ENCODE results near the gene MARCHF5. TPM values are rescaled to one million over a fixed set of nuclear protein-coding genes. Genes with fewer than 3 reads are reported as not detected.

The MARCHF5 gene
- 48.0 and 55.7 TPM in 2 replicates for total RNA-seq
- polyA plus RNA-seq, result 13.7 and 23.4 TPM in 2 replicates
- 27.6 and 30.1 TPM in 2 replicates for polyA plus RNA-seq (2011; cell fraction: cytosol; rRNA removed)
- polyA plus RNA-seq (2011; cell fraction: nucleus; rRNA removed), result 37.9 and 57.2 TPM in 2 replicates
- polyA plus RNA-seq (2012), result 60.7 and 63.2 TPM in 2 replicates
- polyA minus RNA-seq, result 24.7 and 26.3 TPM in 2 replicates
- polyA minus RNA-seq (2011; cell fraction: cytosol; rRNA and poly(A)+ RNA removed), result 8.1 TPM
- polyA minus RNA-seq (2011; cell fraction: nucleus; rRNA and poly(A)+ RNA removed), result 20.7 and 36.3 TPM in 2 replicates
- percentile 89 among the genes with signal in this experiment for Bru-seq, nascent RNA
- BruChase-seq, experiment 1, labeled RNA remaining after a 6-hour chase, result percentile 84 among the genes with signal in this experiment
- BruChase-seq, experiment 2, labeled RNA remaining after a 2-hour chase, result percentile 86 among the genes with signal in this experiment
- long read RNA-seq, transcript MARCH5-201 (6 exons, 3,926 nt), result major isoform, 142 of 155 reads
- long read RNA-seq, partial matches to known transcripts, result 5 of 155 reads
- long read RNA-seq, other reads (novel, unspliced or antisense), result 8 of 155 reads

GRCh38 chr10:92290837-92291615 lies at the start of gene MARCHF5, which contains the start of gene CPEB3:
Gene MARCHF5 (plus strand): TSS chr10:92291167. CDS start chr10:92291495, 328 bp downstream.
Gene CPEB3 (minus strand): TSS chr10:92291078. CDS start chr10:92240350, 50,728 bp downstream.
- TF ChIP-seq POLR2A (IDR thresholded peaks at IDR 0.05; ENCODE audit: low read depth, low read length), result peak; percentile 52
- no peak for TF ChIP-seq FOS (IDR thresholded peaks at IDR 0.05; ENCODE audit: borderline replicate concordance, insufficient read depth, low read length)
- TF ChIP-seq POLR2AphosphoS5 (IDR thresholded peaks at IDR 0.05; ENCODE audit: insufficient read depth, low read depth, low read length), result peak; percentile 86
- TF ChIP-seq GATA2 (IDR thresholded peaks at IDR 0.05; ENCODE audit: insufficient read depth, insufficient read length, low read depth, low read length), result no peak
- TF ChIP-seq, protein P1, sequence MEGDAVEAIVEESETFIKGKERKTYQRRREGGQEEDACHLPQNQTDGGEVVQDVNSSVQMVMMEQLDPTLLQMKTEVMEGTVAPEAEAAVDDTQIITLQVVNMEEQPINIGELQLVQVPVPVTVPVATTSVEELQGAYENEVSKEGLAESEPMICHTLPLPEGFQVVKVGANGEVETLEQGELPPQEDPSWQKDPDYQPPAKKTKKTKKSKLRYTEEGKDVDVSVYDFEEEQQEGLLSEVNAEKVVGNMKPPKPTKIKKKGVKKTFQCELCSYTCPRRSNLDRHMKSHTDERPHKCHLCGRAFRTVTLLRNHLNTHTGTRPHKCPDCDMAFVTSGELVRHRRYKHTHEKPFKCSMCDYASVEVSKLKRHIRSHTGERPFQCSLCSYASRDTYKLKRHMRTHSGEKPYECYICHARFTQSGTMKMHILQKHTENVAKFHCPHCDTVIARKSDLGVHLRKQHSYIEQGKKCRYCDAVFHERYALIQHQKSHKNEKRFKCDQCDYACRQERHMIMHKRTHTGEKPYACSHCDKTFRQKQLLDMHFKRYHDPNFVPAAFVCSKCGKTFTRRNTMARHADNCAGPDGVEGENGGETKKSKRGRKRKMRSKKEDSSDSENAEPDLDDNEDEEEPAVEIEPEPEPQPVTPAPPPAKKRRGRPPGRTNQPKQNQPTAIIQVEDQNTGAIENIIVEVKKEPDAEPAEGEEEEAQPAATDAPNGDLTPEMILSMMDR (IDR thresholded peaks at IDR 0.05; ENCODE audit: extremely low read depth in 1 of 2, insufficient read depth in 1 of 2, low read depth in 1 of 2, low read length in 2 of 2), result peak; percentile 45 to 65
- H3K79me2 ChIP-seq (ENCODE audit: control insufficient read depth, insufficient read depth, low read length), result peaks cover 48% of the 10 kb centered on the region
- intact Hi-C loops (cut with micrococcal nuclease), result loop anchor here (1.0 to 5.0 kb wide), 7 partner anchors 48 to 283 kb away; partner anchors contain the start of gene IDE

More at GRCh38 chr10:92290837-92291615, at the start of gene MARCHF5, which contains the start of gene CPEB3:
- peak within 1 kb of the TSS; percentile 87 for H3K27ac ChIP-seq (ENCODE audit: insufficient read depth, low read depth, low read length)
- H3K4me3 ChIP-seq (replicated peaks in 1 of 3; ENCODE audit: insufficient read depth in 1 of 3, low read depth in 1 of 3, low read length in 3 of 3), result peak within 1 kb of the TSS; percentile 66 to 99 (median 79)
- ChIA-PET POLR2A (interaction anchor here (0.6 to 1.3 kb wide), 3 partner anchors 18 to 145 kb away, joined by 3 to 5 read pairs (median 4); no protein-coding TSS in a partner anchor), CTCF (interaction anchor here (0.7 to 3.7 kb wide), 19 partner anchors 12 to 532 kb away, joined by 3 to 87 read pairs (median 5); no protein-coding TSS in a partner anchor)
- peak within 1 kb of the TSS; percentile 51 for H2AFZ ChIP-seq (ENCODE audit: low read depth, low read length)
- H3K27me3 ChIP-seq (ENCODE audit: control insufficient read depth in 2 of 2, insufficient read depth in 2 of 2, low read length in 2 of 2), result no peaks in the 10 kb centered on the region
- H4K20me1 ChIP-seq (replicated peaks; ENCODE audit: control insufficient read depth, extremely low read depth, insufficient read depth, low read length), result peaks cover 3% of the 10 kb centered on the region
- peak within 1 kb of the TSS; percentile 94 for H3K4me2 ChIP-seq (ENCODE audit: insufficient read depth, low read length)
- peak within 1 kb of the TSS; percentile 87 for H3K9ac ChIP-seq (replicated peaks; ENCODE audit: extremely low read depth, insufficient read depth, low read length)
- peaks cover 0 to 1% of the 10 kb centered on the region in 2 experiments for H3K36me3 ChIP-seq (ENCODE audit: control insufficient read depth in 2 of 2, extremely low read depth in 1 of 2, insufficient read depth in 2 of 2, low read length in 2 of 2)
- peaks cover 15% of the 10 kb centered on the region for H3K4me1 ChIP-seq (ENCODE audit: control insufficient read depth, extremely low read depth, insufficient read depth, low read length)
- FAIRE-seq (peak; percentile 87), DNase-seq (ENCODE audit: low read depth, low spot score) (peak; percentile 98)
- no peaks in the 10 kb centered on the region for H3K9me1 ChIP-seq (replicated peaks; ENCODE audit: control insufficient read depth, extremely low read depth, insufficient read depth, low read length)
- no peaks in the 10 kb centered on the region for H3K9me3 ChIP-seq (replicated peaks; ENCODE audit: control insufficient read depth, insufficient read depth, low read length)
- TSS peak; percentile 33 for BruUV-seq (replicated peaks)
- dilution Hi-C loops (cut with MboI; ENCODE audit: extremely low pct_ligation_motif_present, low sequenced_read_pairs), result no loop called here

Measured in endothelial cell of umbilical vein (primary cell).